Mucosa of stomach (tissue), 1 donor: ENCODE measurements around the gene AFDN.

Experiments used
- H3K27me3 ChIP-seq: one replicate; pipeline ENCODE4 v1.7.0; 2013; ENCODE audit warnings: mild to moderate bottlenecking, low read length; ENCODE audit not compliant: control insufficient read depth, insufficient read depth
- H3K36me3 ChIP-seq: one replicate; pipeline ENCODE4 v1.7.0; 2013; ENCODE audit warnings: low read length; ENCODE audit not compliant: control insufficient read depth, insufficient read depth
- H3K4me1 ChIP-seq: one replicate; pipeline ENCODE4 v1.7.0; 2013; ENCODE audit warnings: mild to moderate bottlenecking, low read length; ENCODE audit not compliant: control insufficient read depth, insufficient read depth
- H3K4me3 ChIP-seq: one replicate; pipeline ENCODE4 v1.7.0; 2013; ENCODE audit warnings: low read length
- H3K9ac ChIP-seq: one replicate; pipeline ENCODE4 v1.7.0; 2013; ENCODE audit warnings: mild to moderate bottlenecking, low read length, moderate library complexity
- H3K9me3 ChIP-seq: one replicate; pipeline ENCODE4 v1.7.0; 2013; ENCODE audit warnings: mild to moderate bottlenecking, low read length, moderate library complexity; ENCODE audit not compliant: control insufficient read depth
- donor health status: Pancreatic carcinoma.

The AFDN gene

GRCh38 chr6:168013250-168013915 is 186.7 kb downstream of the AFDN start:
- Histone ChIP-seq H3K9me3 (no peaks in the 10 kb centered on the region), H3K4me3 (no peak overlapping the region)

GRCh38 chr6:168014428-168014827 is 187.7 kb downstream of the AFDN start:
- H3K9ac ChIP-seq: no peak overlapping the region
- H3K9me3 ChIP-seq: no peaks in the 10 kb centered on the region
- no peak overlapping the region for H3K4me3 ChIP-seq
- H3K4me1 ChIP-seq: no peaks in the 10 kb centered on the region
- no peaks in the 10 kb centered on the region for H3K36me3 ChIP-seq
- H3K27me3 ChIP-seq: peaks cover 11% of the 10 kb centered on the region

More at GRCh38 chr6:168013250-168013915, 186.7 kb downstream of the AFDN start:
- peaks cover 9% of the 10 kb centered on the region for H3K27me3 ChIP-seq
- no peak overlapping the region for H3K9ac ChIP-seq
- H3K36me3 ChIP-seq: no peaks in the 10 kb centered on the region
- no peaks in the 10 kb centered on the region for H3K4me1 ChIP-seq

- peaks cover 11% of the 10 kb centered on the region for H3K27me3 ChIP-seq
- no peaks in the 10 kb centered on the region for H3K9me3 ChIP-seq
- no peaks in the 10 kb centered on the region for H3K36me3 ChIP-seq
Measured at GRCh38 chr6:168015009-168015408, 188.3 kb downstream of the AFDN start.

GRCh38 chr6:168015482-168016175 is 188.9 kb downstream of the AFDN start:
- Histone ChIP-seq H3K27me3 (peaks cover 11% of the 10 kb centered on the region), H3K4me3 (no peak overlapping the region), H3K9ac (no peak overlapping the region), H3K4me1 (no peaks in the 10 kb centered on the region), H3K9me3 (no peaks in the 10 kb centered on the region), H3K36me3 (no peaks in the 10 kb centered on the region)

More at GRCh38 chr6:168015009-168015408, 188.3 kb downstream of the AFDN start:
- Histone ChIP-seq H3K9ac (no peak overlapping the region), H3K4me1 (no peaks in the 10 kb centered on the region), H3K4me3 (no peak overlapping the region)

DNA sequence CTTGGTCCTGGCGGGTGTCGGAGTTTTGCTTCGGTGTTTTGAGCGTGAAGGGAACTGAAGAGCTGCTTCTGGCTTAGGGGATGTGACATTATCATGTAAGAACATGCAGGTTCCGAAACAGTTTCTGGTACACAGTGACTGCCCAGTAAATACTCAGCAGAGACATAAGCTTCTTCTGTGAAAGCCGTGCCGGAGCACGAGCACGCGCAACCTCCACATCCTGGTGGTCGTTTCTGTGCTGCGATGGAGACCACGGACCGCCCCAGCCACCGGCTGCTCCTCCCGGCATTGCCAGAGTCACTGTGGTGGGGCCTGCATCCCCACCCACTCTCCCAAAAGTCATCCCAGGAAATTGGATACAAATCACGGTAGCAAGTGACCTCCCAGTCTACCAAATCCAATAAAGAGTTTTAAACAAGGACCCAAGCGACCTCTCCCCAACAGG is 189.5 kb downstream of the AFDN start:
- H3K27me3 ChIP-seq: peaks cover 11% of the 10 kb centered on the region
- H3K36me3 ChIP-seq: no peaks in the 10 kb centered on the region
- no peak overlapping the region for H3K4me3 ChIP-seq
- H3K9ac ChIP-seq: peak overlapping the region; percentile 5
- no peaks in the 10 kb centered on the region for H3K9me3 ChIP-seq
- no peaks in the 10 kb centered on the region for H3K4me1 ChIP-seq

DNA sequence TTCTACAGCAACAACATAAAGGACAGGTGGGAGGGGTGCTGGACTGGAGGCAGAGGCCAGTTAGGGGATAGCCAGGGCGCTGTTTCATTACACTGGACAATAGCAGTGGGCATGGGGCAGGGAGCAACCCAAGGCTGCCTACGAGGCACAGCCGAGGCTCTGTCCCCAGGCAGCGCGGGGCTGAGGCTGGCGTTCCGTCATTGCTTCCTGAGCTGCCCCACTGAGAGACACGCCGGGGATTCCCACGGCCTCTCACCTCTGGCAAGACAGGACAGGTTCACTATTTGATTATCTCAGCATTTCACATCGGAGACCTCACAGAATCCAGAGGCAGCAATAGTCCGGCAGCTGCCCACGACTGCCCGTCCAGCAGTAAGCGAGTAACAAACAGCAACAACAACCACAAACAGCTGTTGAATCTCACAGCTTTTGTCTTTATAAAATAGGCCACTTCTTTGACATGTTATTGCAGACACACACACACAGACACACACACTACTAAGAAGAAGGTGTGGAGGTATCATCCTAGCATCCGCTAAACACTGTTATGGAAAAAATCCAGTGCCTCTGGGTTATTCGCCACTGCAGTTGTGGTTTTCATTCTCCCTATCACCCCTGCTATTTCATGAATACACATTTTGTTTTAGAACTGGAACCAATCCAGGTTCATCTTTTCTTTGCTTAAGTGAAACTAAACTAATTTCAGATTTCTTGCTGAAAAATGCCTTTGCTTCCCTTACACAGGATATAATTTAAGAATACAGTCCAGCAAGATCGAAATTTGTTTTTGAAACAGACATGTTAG is 190.2 kb downstream of the AFDN start:
- Histone ChIP-seq H3K36me3 (no peaks in the 10 kb centered on the region), H3K4me3 (no peak overlapping the region), H3K9me3 (no peaks in the 10 kb centered on the region), H3K27me3 (peaks cover 11% of the 10 kb centered on the region), H3K4me1 (no peaks in the 10 kb centered on the region), H3K9ac (no peak overlapping the region)

- Histone ChIP-seq H3K9ac (no peak overlapping the region), H3K9me3 (no peaks in the 10 kb centered on the region), H3K27me3 (peaks cover 11% of the 10 kb centered on the region), H3K36me3 (no peaks in the 10 kb centered on the region), H3K4me3 (no peak overlapping the region), H3K4me1 (no peaks in the 10 kb centered on the region)
Measured at GRCh38 chr6:168017629-168018028, 190.9 kb downstream of the AFDN start.

DNA sequence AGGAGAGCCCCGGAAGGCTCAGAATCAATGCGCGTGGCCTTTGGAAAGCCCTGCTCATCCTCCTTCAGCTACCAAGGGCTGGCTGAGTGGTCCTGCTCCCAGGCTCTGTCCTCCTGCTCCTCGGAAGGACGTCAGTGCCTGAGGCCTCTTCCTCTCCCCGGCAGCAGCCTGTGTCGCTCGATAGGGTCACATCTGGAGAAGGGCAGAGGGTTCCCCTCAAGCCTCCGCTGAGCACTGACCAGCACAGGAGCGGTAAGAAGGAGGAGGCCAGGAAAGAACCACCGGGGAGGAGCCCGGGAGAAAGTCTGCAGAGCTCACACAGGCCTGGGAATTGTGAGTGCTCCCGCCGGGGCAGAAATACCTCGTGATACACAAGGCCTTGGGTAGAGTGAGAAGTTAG is 192.0 kb downstream of the AFDN start:
- Histone ChIP-seq H3K36me3 (no peaks in the 10 kb centered on the region), H3K4me3 (no peak overlapping the region), H3K4me1 (no peaks in the 10 kb centered on the region)

DNA sequence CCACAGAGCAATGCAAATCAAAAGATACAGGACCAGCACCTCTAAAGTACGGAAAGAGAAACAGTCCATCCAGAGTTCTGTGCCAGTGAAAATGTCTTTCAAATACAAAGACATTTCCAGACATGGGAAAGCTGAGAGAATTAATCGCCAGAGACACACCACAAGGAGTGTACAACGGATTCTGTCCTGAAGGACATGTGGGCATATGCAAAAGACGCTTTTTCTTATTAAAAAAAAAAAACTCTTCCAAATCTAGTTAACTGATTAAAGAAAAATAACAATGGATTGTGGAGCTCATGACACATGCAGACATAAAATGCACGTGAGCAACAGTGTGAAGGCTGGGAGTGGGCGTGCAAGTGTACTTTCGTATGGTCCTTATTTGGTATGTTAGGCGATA is 193.5 kb downstream of the AFDN start:
- H3K9me3 ChIP-seq: no peaks in the 10 kb centered on the region
- H3K27me3 ChIP-seq: peaks cover 11% of the 10 kb centered on the region
- no peak overlapping the region for H3K9ac ChIP-seq
- no peaks in the 10 kb centered on the region for H3K4me1 ChIP-seq
- H3K36me3 ChIP-seq: no peaks in the 10 kb centered on the region
- no peak overlapping the region for H3K4me3 ChIP-seq

More for the DNA sequence above, 192.0 kb downstream of the AFDN start:
- H3K9ac ChIP-seq: no peak overlapping the region
- no peaks in the 10 kb centered on the region for H3K9me3 ChIP-seq
- peaks cover 11% of the 10 kb centered on the region for H3K27me3 ChIP-seq

- Histone ChIP-seq H3K4me1 (no peaks in the 10 kb centered on the region), H3K9me3 (no peaks in the 10 kb centered on the region), H3K9ac (no peak overlapping the region), H3K4me3 (no peak overlapping the region), H3K36me3 (no peaks in the 10 kb centered on the region), H3K27me3 (peaks cover 9% of the 10 kb centered on the region)
Measured at GRCh38 chr6:168021581-168021980, 194.9 kb downstream of the AFDN start.
